Eye (tissue), 1 donor: ENCODE data around the gene ANKRD33B.

Experiments
- DNase-seq: peaks from one replicate; pipeline ENCODE4 v3.0.0-alpha.2; 2015

The ANKRD33B gene

GRCh38 chr5:10682801-10683525 lies 119.1 kb downstream of the ANKRD33B start:
- no peak for DNase-seq

GRCh38 chr5:10684303-10685086 lies 120.6 kb downstream of the ANKRD33B start:
- DNase-seq = no peak

- DNase-seq = no peak
These were observed 121.2 kb downstream of the ANKRD33B start for GRCh38 chr5:10685115-10685521.

- DNase-seq = no peak
These were observed 123.0 kb downstream of the ANKRD33B start for GRCh38 chr5:10686890-10687289.

- no peak for DNase-seq
These were observed 124.8 kb downstream of the ANKRD33B start for GRCh38 chr5:10688651-10689171.

GRCh38 chr5:10689391-10690081 lies 125.7 kb downstream of the ANKRD33B start:
- peak; percentile 41 for DNase-seq

- no peak for DNase-seq
These were observed 126.9 kb downstream of the ANKRD33B start for GRCh38 chr5:10690460-10691440.

- no peak for DNase-seq
These were observed 128.2 kb downstream of the ANKRD33B start for GRCh38 chr5:10691826-10692785.

GRCh38 chr5:10695055-10695649 lies 131.3 kb downstream of the ANKRD33B start:
- peak; percentile 86 for DNase-seq

GRCh38 chr5:10695759-10696543 lies 132.1 kb downstream of the ANKRD33B start:
- DNase-seq = no peak

- no peak for DNase-seq
These were observed 135.5 kb downstream of the ANKRD33B start for GRCh38 chr5:10699281-10699874.

- DNase-seq = no peak
These were observed 136.1 kb downstream of the ANKRD33B start for GRCh38 chr5:10699987-10700386.

- DNase-seq = no peak
These were observed 136.6 kb downstream of the ANKRD33B start for GRCh38 chr5:10700516-10700915.

GRCh38 chr5:10701567-10702039 lies 137.7 kb downstream of the ANKRD33B start:
- DNase-seq = peak; percentile 73

GRCh38 chr5:10702040-10702629 lies 138.3 kb downstream of the ANKRD33B start:
- no peak for DNase-seq

- no peak for DNase-seq
These were observed 139.1 kb downstream of the ANKRD33B start for GRCh38 chr5:10702911-10703491.

GRCh38 chr5:10703676-10704075 lies 139.8 kb downstream of the ANKRD33B start:
- DNase-seq = no peak

GRCh38 chr5:10704949-10705621 lies 141.2 kb downstream of the ANKRD33B start:
- no peak for DNase-seq
